GM18508 (cell line): ENCODE results near the gene LDHD.

ENCODE experiments used
- ATAC-seq: cut with Tn5 transposase; IDR thresholded peaks from one replicate; pipeline ENCODE4 v1.9.1; 2021; ENCODE audit warnings: moderate number of reproducible peaks; ENCODE audit not compliant: insufficient read depth, unreplicated experiment

The LDHD gene

GRCh38 chr16:75114946-75115825, 1.4 kb downstream of the LDHD start:
- ATAC-seq: no peak

DNA sequence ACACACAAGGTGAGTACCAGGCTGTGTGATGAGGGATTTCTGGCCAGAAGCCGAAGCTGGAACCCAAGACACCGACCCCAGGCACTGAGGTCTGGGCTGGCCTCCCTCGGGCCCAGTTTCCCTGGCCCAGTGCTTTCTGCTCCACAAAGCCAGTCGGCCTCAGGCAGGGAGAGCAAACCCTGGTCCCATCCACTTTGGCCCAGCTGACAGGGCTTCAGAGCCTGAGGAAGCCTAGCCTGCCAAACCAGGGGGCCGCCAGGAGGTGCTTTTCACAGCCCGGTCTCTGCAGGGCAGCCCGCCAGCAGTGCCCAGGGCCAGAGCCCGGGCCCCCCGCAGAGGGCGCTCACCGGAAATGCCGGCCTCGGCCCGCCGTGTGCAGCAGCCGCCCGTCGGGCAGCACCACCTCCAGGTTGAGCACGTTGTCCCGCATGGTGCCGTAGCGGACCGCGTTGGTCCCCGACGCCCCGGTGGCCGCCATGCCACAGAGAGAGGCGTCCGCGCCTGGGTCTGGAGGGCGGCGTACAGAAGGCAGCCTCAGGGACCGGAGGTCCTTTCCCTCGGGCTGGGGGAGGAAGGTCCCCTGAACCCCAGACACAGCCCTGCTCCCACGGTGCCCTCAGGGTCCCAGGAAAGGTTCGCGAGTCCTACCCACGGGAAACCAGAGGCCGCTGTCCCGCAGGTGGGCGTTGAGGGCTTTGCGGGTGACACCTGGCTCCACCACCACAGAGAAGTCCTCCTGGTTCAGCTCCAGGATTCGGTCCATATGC, 2.2 kb downstream of the LDHD start:
- ATAC-seq: no peak

- no peak for ATAC-seq
Measured at GRCh38 chr16:75113541-75114121, 2.9 kb downstream of the LDHD start.

DNA sequence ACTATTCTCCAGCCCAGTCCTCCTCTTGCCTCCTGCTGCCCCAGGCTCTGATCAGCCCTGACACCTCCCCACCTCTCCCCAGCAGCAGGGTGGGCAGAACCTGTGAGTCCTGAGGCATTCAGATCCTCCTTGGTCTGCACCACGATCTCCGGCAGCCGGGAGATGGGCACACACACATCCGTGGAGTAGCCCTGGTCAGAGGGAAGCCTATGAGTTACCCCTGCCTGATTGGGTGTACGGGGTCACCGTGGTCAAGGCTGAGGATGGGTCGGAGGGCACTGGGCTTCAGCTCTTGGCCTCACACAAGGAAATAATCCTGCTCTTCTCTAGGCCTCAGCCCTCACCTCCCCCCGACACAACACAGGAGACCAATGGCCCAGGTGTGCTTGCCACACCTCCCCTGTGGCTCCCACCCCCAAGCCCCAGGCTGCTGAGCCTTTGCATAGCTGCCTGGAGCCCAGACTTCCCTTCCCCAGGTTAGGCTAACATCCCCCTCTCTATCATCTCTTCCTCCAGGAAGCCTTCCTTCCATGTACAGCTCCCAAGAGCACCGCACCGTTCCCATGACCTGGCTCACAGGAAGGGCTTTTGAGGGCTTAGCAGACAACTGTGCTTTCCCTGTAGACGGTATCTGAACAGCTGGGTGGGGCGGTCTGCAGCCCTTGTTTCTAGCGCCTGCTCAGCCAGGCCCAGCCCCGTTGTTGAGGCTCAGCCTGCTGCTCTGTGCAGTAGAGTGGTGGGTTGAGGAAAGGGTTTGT, 3.7 kb downstream of the LDHD start:
- ATAC-seq: no peak

GRCh38 chr16:75111961-75112733, 4.4 kb downstream of the LDHD start:
- no peak for ATAC-seq

DNA sequence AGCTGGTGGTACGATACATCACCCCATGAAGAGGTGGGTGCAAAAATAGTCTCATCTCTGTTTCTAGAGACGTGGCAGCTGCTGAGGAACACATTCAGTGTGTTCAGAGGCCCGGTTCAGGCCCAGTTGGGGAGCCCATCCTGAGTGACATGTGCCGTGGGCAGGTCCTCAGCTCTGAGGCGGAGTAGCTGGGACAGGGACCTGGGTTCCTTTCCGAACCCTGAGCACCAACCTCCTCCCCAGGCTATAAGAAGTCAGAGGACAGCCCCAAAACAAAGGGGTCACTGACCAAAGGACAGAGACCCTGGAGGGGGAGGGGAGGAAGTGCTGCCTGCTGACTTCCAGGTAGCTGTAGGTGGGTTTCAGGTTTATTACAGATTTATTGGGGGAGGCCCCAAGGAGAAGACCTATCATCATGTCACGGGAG, 5.1 kb downstream of the LDHD start:
- no peak for ATAC-seq

DNA sequence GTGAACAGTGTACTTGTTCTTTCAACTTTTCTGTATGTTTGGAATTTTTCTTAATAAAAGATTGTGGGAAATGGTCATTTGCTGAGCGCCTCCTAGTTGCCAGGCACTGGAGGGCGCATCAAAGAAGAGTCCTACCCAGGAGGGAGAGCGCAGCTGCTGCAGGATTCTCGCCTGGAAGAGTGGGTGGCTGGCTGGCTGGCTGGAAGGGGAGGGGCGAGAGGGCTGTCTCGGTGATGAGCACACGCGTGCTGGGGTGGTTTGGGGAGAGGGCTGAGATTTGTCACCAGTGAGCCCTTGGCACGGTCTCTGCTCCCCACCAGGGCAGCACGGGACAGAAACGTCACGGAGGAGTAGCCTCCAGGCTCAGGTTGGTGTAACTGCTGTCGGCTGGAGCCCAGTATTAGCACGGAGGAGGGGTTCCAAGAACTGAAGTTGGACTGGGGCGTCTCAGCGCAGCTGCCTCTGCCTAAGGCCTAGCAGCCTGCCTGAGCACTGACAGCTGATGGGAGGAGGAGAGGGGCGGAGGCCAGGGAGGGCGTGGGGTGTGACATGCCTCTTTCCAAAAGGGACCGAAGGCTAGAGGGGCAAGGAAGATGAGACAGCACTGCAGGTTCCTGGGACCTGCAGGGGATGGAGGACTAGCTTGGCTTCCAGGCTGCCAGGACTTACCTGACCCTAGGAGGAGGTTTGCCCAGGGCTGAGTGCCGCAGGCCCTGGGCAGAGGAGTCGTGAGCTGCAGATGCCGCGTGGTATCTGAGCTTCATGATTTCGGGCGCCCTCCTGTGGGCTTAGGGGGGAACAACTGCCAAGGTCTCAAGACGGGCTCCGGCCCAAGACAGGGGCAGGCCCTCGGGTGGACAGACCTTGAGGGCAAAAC, 5.7 kb downstream of the LDHD start:
- ATAC-seq: no peak

DNA sequence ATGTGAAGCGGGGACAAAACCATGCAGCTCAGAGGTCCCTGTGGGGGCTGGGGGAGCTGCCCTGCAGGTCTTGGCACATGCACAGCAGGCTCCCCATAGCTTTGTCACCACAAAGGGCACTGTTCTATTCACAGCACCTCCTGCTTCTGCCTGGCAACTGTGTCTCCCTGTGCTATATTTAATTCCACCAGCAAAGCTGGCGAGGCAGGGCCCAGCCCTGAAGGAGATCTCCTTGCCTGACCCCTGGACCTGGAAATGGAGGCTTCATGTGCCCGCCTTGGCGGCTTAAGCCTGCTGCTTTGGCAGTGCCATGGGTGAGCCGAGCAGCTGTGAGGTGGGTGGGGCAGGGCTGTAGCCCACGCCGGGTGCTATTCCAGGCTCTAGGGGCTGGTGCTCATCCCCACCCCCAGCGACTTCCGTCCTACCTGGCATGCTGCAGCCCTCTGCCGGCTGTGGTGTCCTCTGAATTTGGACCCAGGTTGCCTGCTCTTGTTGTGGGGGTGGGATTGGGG, 6.8 kb downstream of the LDHD start:
- ATAC-seq: no peak

DNA sequence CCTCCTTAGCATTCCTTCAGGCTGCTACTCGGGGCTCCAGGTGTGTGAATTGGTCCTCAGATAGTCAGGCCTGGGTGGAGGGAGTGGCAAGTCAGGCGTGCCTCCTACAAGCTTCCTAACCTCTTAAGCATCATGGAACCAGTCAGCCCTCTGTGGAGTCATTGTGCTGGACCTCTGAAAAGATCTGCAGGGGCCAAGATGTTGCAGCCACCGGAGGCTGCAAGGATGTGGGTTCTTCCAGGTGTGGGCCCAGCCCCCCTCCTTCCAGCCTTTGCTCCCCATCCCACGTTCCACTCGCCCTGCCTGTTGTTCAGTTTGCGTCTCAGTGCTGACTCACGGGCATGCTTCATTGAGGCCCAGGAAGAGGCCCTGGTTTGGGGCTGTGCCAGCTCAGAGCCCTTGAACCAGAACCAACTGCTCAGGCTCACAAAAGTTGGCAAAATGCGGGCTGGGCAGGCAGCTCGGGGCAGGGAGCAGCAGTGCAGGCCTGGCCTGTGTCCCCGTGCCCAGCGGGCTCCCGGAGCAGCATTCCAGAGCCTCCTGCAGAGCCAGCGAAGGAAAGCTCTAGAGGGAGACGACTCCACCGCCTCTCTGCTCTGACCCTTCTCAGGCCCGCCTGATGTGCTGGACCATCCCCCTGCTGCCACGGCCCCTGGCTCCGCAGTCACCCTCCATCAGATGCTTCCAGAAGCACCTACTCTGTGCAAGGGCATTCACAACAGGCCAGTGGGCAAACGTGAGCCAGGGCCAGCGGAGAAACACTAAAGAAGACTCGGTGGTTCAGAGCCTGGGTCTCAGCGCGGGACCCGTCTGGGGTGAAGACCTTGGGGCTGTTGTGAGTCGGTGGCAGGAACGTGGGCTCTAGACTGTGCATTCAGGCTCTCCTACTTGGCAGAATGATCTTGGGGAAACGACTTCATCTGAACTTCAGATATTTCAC, 7.5 kb downstream of the LDHD start:
- ATAC-seq: no peak

DNA sequence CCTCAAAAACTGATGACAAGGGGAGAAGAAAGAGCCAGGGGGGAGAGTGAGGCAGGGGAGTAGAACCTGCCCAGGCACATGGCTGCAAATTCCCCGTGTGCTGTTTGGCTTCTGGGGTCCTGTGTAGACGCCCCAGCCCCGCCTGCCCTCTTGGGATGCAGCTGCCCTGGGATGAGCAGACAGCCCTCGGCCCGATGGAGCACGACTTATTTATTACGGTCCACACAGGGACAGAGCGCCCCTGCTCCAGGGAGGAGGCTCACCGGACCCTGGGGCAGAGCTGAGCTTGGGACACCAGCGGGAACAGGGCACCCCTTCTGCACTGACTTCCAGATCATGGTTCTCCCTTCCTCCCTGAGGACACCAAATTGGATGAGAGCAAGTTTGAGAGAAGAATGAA, 9.1 kb downstream of the LDHD start:
- no peak for ATAC-seq

GRCh38 chr16:75106351-75107274, 10.0 kb downstream of the LDHD start:
- ATAC-seq: no peak

DNA sequence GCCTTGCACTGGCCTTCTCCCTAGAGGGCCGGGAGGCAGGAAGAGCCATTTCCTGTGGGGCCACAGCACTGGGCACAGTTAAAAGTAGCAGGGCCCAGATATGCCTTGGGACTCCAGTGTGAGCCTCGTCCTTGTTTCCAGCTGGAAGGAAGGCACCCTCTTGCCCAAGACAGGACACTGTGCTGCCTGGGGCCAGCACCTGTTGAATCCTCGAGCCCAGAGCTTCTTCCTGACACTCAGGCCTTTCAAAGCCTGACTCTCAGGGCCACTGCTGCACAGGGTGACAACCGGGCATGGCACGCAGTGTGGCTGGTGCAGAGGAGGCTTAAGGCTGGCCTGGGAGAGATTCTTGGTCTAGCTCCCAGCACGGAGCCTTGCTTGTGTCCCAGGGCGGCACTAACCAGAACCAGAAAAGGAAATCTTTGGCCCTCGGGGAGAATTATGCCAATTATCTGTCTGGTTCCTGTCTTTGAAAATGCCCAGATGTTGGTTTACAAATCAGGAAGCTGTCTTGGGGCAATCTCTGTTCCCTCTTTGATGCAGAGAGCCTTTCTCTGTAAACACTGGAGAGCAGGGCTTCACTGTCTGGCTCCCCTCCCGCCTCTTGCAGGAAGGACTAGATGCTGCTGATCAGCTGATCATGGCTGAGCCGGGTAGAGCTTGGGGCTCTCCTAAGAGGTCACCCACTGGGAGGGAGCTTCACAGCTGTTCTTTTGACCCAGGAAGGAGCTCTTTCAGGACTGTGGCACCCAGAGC, 11.1 kb downstream of the LDHD start:
- ATAC-seq: no peak

DNA sequence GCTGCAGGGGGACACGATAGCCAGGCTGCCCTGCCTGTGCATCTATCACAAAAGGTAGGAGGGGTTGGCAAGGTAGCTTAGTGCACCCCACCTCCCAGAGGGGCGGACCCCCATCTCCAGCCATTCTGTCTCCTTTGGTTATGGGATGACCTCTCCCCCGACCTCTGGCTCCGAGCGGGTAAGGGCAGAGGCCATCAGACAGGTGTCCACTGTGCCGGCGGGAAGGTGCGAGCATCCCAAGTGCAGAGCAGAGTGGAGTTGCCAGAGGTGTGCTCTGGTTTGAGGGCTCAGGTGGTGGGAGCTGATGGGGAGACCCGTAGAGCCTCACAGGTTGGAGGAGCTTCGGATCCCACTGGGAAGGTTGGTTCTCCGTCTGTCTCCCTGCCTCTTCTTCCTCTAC, 11.7 kb downstream of the LDHD start:
- ATAC-seq: no peak

GRCh38 chr16:75103994-75104393, 12.6 kb downstream of the LDHD start:
- no peak for ATAC-seq

DNA sequence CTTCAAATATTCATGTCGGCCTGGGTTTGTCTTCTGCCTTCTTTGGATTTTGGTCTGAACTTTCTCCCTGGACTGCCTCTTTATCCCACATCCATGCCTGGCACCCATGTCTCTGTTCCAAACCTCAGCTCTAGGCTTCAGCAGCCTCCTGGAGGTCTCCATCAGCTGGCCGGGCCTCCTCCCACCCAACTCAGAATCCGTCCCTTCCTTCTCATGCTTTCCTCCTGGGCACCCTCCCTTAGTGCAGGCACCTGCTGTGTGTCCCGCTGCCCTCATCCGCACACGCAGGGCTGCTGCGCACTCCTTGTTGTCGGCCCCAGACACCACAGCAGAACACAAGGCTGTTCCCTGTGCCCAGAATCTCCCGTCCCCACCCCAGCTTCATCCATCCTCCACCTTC, 14.0 kb downstream of the LDHD start:
- no peak for ATAC-seq

DNA sequence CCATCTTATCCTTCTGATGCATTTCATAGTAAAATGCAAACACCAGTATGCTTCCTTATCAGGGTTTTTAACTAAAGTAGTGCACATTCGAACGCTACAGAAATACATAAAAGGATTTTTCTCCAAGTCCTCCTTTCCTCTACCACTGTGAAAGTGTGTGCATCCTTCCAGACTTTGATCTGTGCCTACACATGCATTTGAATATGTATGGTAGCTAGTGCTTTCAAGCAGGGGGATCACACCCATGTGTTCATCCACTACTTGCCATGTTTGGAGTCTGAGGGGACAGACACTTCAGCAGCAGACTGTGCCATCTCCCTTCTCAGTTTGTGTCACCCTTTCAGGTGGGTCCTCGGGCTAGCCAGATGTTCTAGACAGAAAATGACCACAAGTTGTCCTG, 14.9 kb downstream of the LDHD start:
- no peak for ATAC-seq
